Measurements from ENCODE around the gene CEP164.

The CEP164 gene

GRCh38 chr11:117376517-117376916, 48.9 kb downstream of the CEP164 start:
- no peak overlapping the region for H3K14ac ChIP-seq (ENCODE audit: low read length in 2 of 2)
- H3K27ac ChIP-seq (ENCODE audit: low read length, poor library complexity, severe bottlenecking), result no peak overlapping the region
- peaks cover 11% of the 10 kb centered on the region for H3K79me1 ChIP-seq (replicated peaks; ENCODE audit: low read length, poor library complexity, severe bottlenecking)
- no peak overlapping the region for H3K9ac ChIP-seq (ENCODE audit: low read length)
- DNase-seq, result no peak
- peaks cover 79 to 90% of the 10 kb centered on the region in 2 experiments for H3K36me3 ChIP-seq (ENCODE audit: control insufficient read depth in 1 of 2, insufficient read depth in 2 of 2, low read depth in 1 of 2, low read length in 2 of 2)
- no peak overlapping the region for H2BK120ac ChIP-seq (ENCODE audit: low read depth, low read length)
- H2BK12ac ChIP-seq (ENCODE audit: low read length in 2 of 2), result no peak overlapping the region
- H2AFZ ChIP-seq (ENCODE audit: low read depth, low read length), result no peak overlapping the region
- no peak overlapping the region for H3K23ac ChIP-seq (ENCODE audit: low read length in 2 of 2)
- H3K4me1 ChIP-seq (ENCODE audit: control insufficient read depth, insufficient read depth, low read depth, low read length), result no peaks in the 10 kb centered on the region
- H2AK5ac ChIP-seq (ENCODE audit: low read length, severe bottlenecking), result no peak overlapping the region
- H3K27me3 ChIP-seq (ENCODE audit: control insufficient read depth in 1 of 2, insufficient read depth in 1 of 2, low read length in 2 of 2), result no peaks in the 10 kb centered on the region
- no peak overlapping the region for H3K4me2 ChIP-seq (ENCODE audit: low read length, poor library complexity, severe bottlenecking)
- no peak overlapping the region for H3K18ac ChIP-seq (ENCODE audit: low read depth in 1 of 2, low read length in 2 of 2)
- H3K9me3 ChIP-seq (ENCODE audit: control insufficient read depth, low read length), result no peaks in the 10 kb centered on the region
- H3K4me3 ChIP-seq (ENCODE audit: insufficient read depth in 1 of 2, low read depth in 1 of 2, low read length in 2 of 2), result no peak overlapping the region
- no peak overlapping the region for H2BK15ac ChIP-seq (ENCODE audit: low read depth, poor library complexity, severe bottlenecking)
- no peak overlapping the region for H2BK5ac ChIP-seq (ENCODE audit: low read depth, low read length, poor library complexity, severe bottlenecking)
- H4K91ac ChIP-seq (ENCODE audit: low read length), result no peak overlapping the region
- no peak overlapping the region for H4K8ac ChIP-seq (ENCODE audit: low read length)
- H3K4ac ChIP-seq (ENCODE audit: low read depth in 1 of 2, low read length in 2 of 2), result no peak overlapping the region
- WGBS, result 94% methylated on average over 2 of the region's 2 CpGs

- Histone ChIP-seq H3K4me1 (ENCODE audit: control insufficient read depth, insufficient read depth, low read depth, low read length) (peaks cover 4% of the 10 kb centered on the region), H2BK12ac (ENCODE audit: low read length in 2 of 2) (no peak overlapping the region), H3K9ac (ENCODE audit: low read length) (no peak overlapping the region), H3K27ac (ENCODE audit: low read length, poor library complexity, severe bottlenecking) (no peak overlapping the region), H3K23ac (ENCODE audit: low read length in 2 of 2) (no peak overlapping the region), H3K4me2 (ENCODE audit: low read length, poor library complexity, severe bottlenecking) (no peak overlapping the region), H3K9me3 (ENCODE audit: control insufficient read depth, low read length) (no peaks in the 10 kb centered on the region), H2AK5ac (ENCODE audit: low read length, severe bottlenecking) (no peak overlapping the region), H2AFZ (ENCODE audit: low read depth, low read length) (no peak overlapping the region), H4K91ac (ENCODE audit: low read length) (no peak overlapping the region), H4K8ac (ENCODE audit: low read length) (no peak overlapping the region), H2BK5ac (ENCODE audit: low read depth, low read length, poor library complexity, severe bottlenecking) (no peak overlapping the region), H3K79me1 (replicated peaks; ENCODE audit: low read length, poor library complexity, severe bottlenecking) (peaks cover 9% of the 10 kb centered on the region), H3K27me3 (ENCODE audit: control insufficient read depth in 1 of 2, insufficient read depth in 1 of 2, low read length in 2 of 2) (no peaks in the 10 kb centered on the region), H2BK15ac (ENCODE audit: low read depth, poor library complexity, severe bottlenecking) (no peak overlapping the region), H3K4ac (ENCODE audit: low read depth in 1 of 2, low read length in 2 of 2) (no peak overlapping the region), H3K4me3 (ENCODE audit: insufficient read depth in 1 of 2, low read depth in 1 of 2, low read length in 2 of 2) (no peak overlapping the region), H2BK120ac (ENCODE audit: low read depth, low read length) (no peak overlapping the region), H3K14ac (ENCODE audit: low read length in 2 of 2) (no peak overlapping the region), H3K36me3 (ENCODE audit: control insufficient read depth in 1 of 2, insufficient read depth in 2 of 2, low read depth in 1 of 2, low read length in 2 of 2) (peaks cover 71 to 83% of the 10 kb centered on the region in 2 experiments), H3K18ac (ENCODE audit: low read depth in 1 of 2, low read length in 2 of 2) (no peak overlapping the region)
- no peak for DNase-seq
- 89% methylated on average over 11 of the region's 12 CpGs for WGBS
These were observed 51.6 kb downstream of the CEP164 start for GRCh38 chr11:117378976-117379865.

DNA sequence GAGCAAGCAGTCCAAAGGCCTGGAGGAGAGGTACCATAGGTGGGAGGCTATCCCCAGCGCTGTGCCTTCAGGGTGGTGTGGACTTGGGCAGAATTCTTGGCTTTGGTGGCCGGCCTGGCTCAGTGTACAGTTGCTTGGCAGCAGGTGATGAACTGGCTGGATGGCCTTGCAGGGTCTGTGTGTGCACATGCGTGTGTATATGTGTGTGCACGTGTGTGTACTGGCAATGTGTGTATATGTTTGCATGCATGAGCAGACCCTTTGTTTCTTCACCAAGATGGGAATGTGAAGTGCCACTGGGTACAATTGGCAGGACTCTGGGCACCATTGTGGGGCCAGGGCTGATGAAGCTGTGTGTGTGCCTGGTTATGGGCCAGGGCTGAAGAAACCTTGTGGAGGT, 53.0 kb downstream of the CEP164 start:
- no peak overlapping the region for H2AK5ac ChIP-seq (ENCODE audit: low read length, severe bottlenecking)
- H2BK5ac ChIP-seq (ENCODE audit: low read depth, low read length, poor library complexity, severe bottlenecking), result no peak overlapping the region
- no peaks in the 10 kb centered on the region for H3K9me3 ChIP-seq (ENCODE audit: control insufficient read depth, low read length)
- no peak overlapping the region for H3K4me2 ChIP-seq (ENCODE audit: low read length, poor library complexity, severe bottlenecking)
- peaks cover 11% of the 10 kb centered on the region for H3K79me1 ChIP-seq (replicated peaks; ENCODE audit: low read length, poor library complexity, severe bottlenecking)
- no peak overlapping the region for H3K27ac ChIP-seq (ENCODE audit: low read length, poor library complexity, severe bottlenecking)
- 97% methylated on average over 4 of the region's 4 CpGs for WGBS
- H2BK120ac ChIP-seq (ENCODE audit: low read depth, low read length), result no peak overlapping the region
- no peak overlapping the region for H2AFZ ChIP-seq (ENCODE audit: low read depth, low read length)
- no peak overlapping the region for H3K4ac ChIP-seq (ENCODE audit: low read depth in 1 of 2, low read length in 2 of 2)
- DNase-seq, result no peak
- H4K91ac ChIP-seq (ENCODE audit: low read length), result no peak overlapping the region
- H2BK12ac ChIP-seq (ENCODE audit: low read length in 2 of 2), result no peak overlapping the region
- H3K18ac ChIP-seq (ENCODE audit: low read depth in 1 of 2, low read length in 2 of 2), result no peak overlapping the region
- no peak overlapping the region for H3K14ac ChIP-seq (ENCODE audit: low read length in 2 of 2)
- H3K9ac ChIP-seq (ENCODE audit: low read length), result no peak overlapping the region
- no peaks in the 10 kb centered on the region for H3K27me3 ChIP-seq (ENCODE audit: control insufficient read depth in 1 of 2, insufficient read depth in 1 of 2, low read length in 2 of 2)
- H4K8ac ChIP-seq (ENCODE audit: low read length), result no peak overlapping the region
- peaks cover 5% of the 10 kb centered on the region for H3K4me1 ChIP-seq (ENCODE audit: control insufficient read depth, insufficient read depth, low read depth, low read length)
- H2BK15ac ChIP-seq (ENCODE audit: low read depth, poor library complexity, severe bottlenecking), result no peak overlapping the region
- H3K23ac ChIP-seq (ENCODE audit: low read length in 2 of 2), result no peak overlapping the region
- H3K4me3 ChIP-seq (ENCODE audit: insufficient read depth in 1 of 2, low read depth in 1 of 2, low read length in 2 of 2), result no peak overlapping the region
- H3K36me3 ChIP-seq (ENCODE audit: control insufficient read depth in 1 of 2, insufficient read depth in 2 of 2, low read depth in 1 of 2, low read length in 2 of 2), result peaks cover 70 to 81% of the 10 kb centered on the region in 2 experiments

- H3K9ac ChIP-seq (ENCODE audit: low read length), result no peak overlapping the region
- H3K14ac ChIP-seq (ENCODE audit: low read length in 2 of 2), result no peak overlapping the region
- H2AK5ac ChIP-seq (ENCODE audit: low read length, severe bottlenecking), result no peak overlapping the region
- H2AFZ ChIP-seq (ENCODE audit: low read depth, low read length), result no peak overlapping the region
- no peaks in the 10 kb centered on the region for H3K9me3 ChIP-seq (ENCODE audit: control insufficient read depth, low read length)
- H2BK120ac ChIP-seq (ENCODE audit: low read depth, low read length), result no peak overlapping the region
- no peak overlapping the region for H4K8ac ChIP-seq (ENCODE audit: low read length)
- H3K18ac ChIP-seq (ENCODE audit: low read depth in 1 of 2, low read length in 2 of 2), result no peak overlapping the region
- DNase-seq, result no peak
- peaks cover 67 to 81% of the 10 kb centered on the region in 2 experiments for H3K36me3 ChIP-seq (ENCODE audit: control insufficient read depth in 1 of 2, insufficient read depth in 2 of 2, low read depth in 1 of 2, low read length in 2 of 2)
- no peak overlapping the region for H2BK12ac ChIP-seq (ENCODE audit: low read length in 2 of 2)
- H3K4ac ChIP-seq (ENCODE audit: low read depth in 1 of 2, low read length in 2 of 2), result no peak overlapping the region
- no peak overlapping the region for H2BK15ac ChIP-seq (ENCODE audit: low read depth, poor library complexity, severe bottlenecking)
- peaks cover 11% of the 10 kb centered on the region for H3K79me1 ChIP-seq (replicated peaks; ENCODE audit: low read length, poor library complexity, severe bottlenecking)
- no peak overlapping the region for H3K4me2 ChIP-seq (ENCODE audit: low read length, poor library complexity, severe bottlenecking)
- WGBS, result 93% methylated on average over 9 of the region's 9 CpGs
- H3K27ac ChIP-seq (ENCODE audit: low read length, poor library complexity, severe bottlenecking), result no peak overlapping the region
- H4K91ac ChIP-seq (ENCODE audit: low read length), result no peak overlapping the region
- H2BK5ac ChIP-seq (ENCODE audit: low read depth, low read length, poor library complexity, severe bottlenecking), result no peak overlapping the region
- H3K27me3 ChIP-seq (ENCODE audit: control insufficient read depth in 1 of 2, insufficient read depth in 1 of 2, low read length in 2 of 2), result no peaks in the 10 kb centered on the region
- no peak overlapping the region for H3K4me3 ChIP-seq (ENCODE audit: insufficient read depth in 1 of 2, low read depth in 1 of 2, low read length in 2 of 2)
- peaks cover 5% of the 10 kb centered on the region for H3K4me1 ChIP-seq (ENCODE audit: control insufficient read depth, insufficient read depth, low read depth, low read length)
- H3K23ac ChIP-seq (ENCODE audit: low read length in 2 of 2), result no peak overlapping the region
These were observed 54.1 kb downstream of the CEP164 start for GRCh38 chr11:117381481-117382387.

Data from mesenchymal stem cell (in vitro differentiated cells and primary cell).